Spleen (tissue), 7 donors: Measurements from ENCODE around the gene WDR91.

ENCODE experiments used
- POLR2A ChIP-seq, 3 donors: fragments of 450-650 bp; IDR thresholded peaks; one replicate each; pipeline ENCODE4 v1.5.1; 2017; ENCODE audit warnings: antibody characterized with exemption in 3 of 3, mild to moderate bottlenecking in 1 of 3
- TF ChIP-seq, protein P1 (sequence below), 11 experiments: fragments of 200-600 bp in 7 of 11; fragments of 450-650 bp in 4 of 11; sonication (generic) in 4 of 11; IDR thresholded peaks in 8 of 11; conservative IDR thresholded peaks in 3 of 11; 1 replicate in 7 of 11; 2 replicates in 4 of 11; pipeline versions ENCODE4 v1.4.0 to v1.8.0; 2016 to 2021; ENCODE audit warnings: antibody characterized with exemption in 11 of 11, inconsistent platforms in 4 of 11, mild to moderate bottlenecking in 1 of 11
- donor health status: DM: no; HTN: no; CAD: no; lungs with moderate emphysema.
- donor health status: DM: no; HTN: no; CAD: no.
- donor health status: DM: no; HTN: no; CAD: no.

- TF ChIP-seq, protein P1, sequence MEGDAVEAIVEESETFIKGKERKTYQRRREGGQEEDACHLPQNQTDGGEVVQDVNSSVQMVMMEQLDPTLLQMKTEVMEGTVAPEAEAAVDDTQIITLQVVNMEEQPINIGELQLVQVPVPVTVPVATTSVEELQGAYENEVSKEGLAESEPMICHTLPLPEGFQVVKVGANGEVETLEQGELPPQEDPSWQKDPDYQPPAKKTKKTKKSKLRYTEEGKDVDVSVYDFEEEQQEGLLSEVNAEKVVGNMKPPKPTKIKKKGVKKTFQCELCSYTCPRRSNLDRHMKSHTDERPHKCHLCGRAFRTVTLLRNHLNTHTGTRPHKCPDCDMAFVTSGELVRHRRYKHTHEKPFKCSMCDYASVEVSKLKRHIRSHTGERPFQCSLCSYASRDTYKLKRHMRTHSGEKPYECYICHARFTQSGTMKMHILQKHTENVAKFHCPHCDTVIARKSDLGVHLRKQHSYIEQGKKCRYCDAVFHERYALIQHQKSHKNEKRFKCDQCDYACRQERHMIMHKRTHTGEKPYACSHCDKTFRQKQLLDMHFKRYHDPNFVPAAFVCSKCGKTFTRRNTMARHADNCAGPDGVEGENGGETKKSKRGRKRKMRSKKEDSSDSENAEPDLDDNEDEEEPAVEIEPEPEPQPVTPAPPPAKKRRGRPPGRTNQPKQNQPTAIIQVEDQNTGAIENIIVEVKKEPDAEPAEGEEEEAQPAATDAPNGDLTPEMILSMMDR (IDR thresholded peaks at IDR 0.05 in 8 of 11, conservative IDR thresholded peaks at IDR 0.05 in 3 of 11), result no peak
- TF ChIP-seq POLR2A (IDR thresholded peaks at IDR 0.05), result no peak
These were observed 60.2 kb downstream of the WDR91 start for GRCh38 chr7:135151132-135151531.
